NCI-H526 (cell line): Measurements from ENCODE around the gene RALA.
"Not testable (repeated sequence)": the region's sequence is repeated elsewhere in the genome, so short reads cannot be mapped to it uniquely, and the experiment has no call there.

ENCODE experiments used
- DNase-seq, 2 experiments: peaks; one replicate each; lab custom pipeline; 2025; lab: John Stamatoyannopoulos, UW

The RALA gene

DNA sequence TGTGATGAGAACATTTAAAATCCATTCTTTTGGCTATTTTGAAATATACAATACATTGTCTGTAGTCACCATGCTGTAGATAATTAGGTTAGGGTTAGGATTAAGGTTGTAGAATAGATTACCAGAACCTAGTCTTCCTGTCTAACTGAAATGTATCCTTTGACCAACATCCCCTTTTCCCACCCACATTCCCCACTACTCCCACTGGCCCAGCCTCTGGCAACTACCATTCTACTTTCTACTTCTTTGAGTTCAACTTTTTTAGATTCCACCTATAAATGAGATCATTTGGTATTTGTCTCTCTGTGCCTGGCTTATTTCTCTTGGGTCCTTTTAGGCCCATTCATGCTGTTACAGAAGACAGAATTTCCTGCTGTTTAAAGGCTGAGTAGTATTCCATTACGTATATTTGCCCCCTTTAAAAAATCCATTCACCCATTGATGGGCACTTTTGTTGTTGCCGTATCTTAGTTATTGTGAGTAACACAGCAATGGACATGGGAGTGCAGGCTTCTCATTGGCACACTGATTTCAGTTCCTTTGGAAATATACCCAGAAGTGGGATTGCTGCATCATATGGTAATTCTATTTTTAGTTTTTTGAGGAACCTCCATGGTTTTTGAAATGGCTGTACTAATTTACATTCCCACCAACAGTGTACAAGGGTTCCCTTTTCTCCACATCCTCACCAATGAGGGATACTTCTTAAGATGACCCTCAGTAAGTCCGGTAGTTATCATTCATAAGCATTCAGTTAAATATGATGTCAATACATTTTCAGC is 104.0 kb downstream of the RALA start:
- DNase-seq: no peak

DNA sequence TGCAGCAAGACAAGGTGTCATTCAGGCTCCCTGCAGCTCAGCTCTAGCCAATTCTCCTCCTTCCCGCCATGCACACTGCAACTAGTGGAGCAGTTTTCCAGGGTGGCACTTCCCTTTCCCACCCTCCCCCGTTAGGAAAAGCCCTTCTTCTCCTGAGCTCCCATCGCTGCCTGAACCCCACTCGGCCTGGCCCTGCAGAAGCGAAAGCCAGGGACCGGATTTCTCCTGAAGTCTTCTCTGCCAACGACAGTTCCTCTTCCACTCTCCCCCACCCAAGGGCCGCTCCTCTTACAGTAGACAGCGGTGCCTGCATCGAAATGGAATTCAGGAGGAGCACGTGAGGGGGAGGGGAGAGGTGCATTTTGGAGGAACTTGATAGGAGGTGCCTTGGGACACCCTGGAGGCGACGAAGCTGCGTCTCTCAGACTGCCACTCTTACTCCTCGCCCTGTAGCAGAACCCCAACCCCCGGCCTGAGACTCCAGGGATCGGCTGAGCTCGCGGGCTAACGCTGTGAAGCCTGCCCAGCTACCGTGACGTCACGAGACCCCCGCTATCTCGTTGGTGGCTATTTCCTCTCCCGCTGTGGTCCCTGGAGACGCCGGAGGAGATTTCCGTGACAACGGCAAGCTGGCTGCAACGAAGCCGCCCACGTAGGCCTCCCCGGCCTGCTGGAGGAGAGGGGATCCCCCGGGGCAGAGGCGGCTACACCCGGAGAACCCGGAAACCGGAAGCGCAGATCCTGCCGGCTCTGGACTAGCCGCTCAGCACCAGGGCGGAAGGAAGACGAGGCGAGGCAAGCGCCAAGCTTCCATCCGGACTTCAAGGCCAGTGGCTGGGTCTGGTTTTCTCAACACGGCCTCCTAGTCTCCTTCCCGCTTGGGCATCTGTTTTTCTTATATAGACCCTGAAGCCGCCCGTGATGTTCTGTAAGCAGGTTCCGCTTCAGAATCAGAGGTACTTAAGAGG is 109.7 kb downstream of the RALA start:
- peak; percentile 90 to 95 for DNase-seq

DNA sequence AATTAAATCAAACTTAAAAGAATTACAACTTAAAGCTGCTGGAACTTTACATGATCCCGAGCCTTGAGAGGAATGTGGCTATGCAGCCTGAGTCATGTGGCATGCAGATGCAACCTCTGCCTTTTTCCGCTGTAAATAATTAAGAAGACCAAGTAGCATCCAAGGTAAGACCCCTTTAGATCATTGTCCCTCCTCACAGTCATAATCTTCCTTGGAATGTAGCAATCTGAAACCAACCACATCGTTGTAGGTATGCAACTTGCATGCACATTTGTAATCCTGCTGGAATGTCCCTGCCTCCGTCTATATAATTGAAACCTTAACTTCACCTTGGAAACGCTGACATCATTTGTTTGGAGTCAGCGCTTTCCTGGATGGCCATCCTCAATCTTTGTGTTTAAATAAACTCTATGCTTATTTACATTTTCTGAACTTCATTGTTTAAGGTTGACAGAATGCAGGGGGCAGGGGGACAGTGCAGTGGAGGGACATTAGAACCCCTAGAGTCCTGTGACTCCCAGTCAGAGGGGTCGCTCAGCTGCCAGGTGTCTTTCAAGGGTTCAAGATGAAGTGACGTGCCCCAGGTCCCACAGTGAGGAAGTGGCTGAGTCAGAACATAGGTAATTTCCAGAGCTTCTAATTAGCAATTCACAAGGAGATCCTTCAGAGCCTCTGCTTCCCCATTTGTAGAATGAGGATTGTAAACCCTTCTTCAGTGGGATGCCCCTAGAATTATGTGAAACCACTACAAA is 110.7 kb downstream of the RALA start:
- DNase-seq: no peak

DNA sequence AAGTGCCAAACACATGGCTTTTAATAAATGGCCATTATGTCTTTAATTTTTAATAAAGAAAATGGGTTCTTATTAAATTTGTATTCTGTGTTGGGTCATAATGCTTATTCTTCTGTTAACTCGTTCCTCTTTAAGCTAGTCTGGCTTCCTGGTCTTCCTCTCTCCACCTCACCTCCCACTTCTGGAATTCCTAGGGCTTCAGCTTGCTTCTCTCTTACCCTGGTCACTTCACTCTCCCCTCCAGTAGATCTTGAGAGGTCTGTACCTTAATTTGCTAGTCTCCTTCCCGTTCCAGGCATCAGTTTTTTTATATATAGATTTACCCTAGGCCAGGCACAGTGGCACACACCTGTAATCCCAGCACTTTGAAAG is 111.2 kb downstream of the RALA start:
- DNase-seq: no peak

DNA sequence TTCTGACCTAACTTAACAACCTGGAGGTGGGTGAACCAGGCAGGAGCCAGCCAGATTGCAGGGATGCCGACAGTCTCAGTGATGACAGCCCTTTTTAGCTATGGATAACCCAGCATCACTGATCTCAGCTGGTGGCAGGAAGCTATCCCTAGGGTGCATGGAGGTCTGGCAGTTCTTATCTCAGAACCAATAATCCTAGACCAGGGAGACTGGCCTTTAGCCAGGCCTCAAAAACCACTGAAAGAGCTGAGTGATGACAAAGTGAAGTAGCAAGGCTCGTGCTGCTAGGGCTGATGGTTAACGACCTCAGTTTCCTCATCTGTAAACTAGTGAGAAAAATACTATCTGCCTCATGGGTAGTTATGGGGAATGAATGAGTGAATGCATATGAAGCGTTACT is 112.5 kb downstream of the RALA start:
- DNase-seq: no peak

DNA sequence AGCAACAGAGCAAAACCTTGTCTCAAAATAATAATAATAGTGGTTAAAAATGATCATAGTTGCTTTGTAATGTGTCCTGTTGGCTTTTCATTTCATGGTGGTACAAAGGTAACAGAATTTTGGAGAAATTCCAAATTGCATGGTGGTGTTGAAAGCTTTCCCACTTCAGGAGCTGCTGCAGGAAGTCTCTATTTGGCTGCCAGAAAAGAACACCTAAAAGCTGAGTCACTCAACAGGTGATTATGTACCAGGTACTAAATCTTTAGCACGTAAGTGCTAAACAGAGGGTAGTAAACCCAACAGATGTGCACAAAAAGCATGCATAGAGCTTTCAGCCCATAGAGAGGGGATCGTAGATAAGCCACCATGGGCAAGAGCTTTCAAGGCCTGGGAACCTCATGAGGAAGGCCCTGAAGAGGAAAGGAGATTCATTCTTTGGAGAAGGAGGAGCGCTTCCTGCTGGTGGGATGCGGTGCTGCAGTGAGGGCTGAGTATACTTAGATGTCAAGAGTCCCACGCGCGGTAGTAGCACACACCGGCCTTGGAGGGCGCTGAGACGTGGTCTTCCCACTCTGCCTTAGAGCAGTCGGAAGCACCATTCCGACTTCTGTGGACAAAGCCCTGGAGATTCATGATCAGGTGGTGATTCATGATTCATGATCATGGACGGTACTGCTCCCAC is 118.7 kb downstream of the RALA start:
- DNase-seq: peak; percentile 9 to 44

DNA sequence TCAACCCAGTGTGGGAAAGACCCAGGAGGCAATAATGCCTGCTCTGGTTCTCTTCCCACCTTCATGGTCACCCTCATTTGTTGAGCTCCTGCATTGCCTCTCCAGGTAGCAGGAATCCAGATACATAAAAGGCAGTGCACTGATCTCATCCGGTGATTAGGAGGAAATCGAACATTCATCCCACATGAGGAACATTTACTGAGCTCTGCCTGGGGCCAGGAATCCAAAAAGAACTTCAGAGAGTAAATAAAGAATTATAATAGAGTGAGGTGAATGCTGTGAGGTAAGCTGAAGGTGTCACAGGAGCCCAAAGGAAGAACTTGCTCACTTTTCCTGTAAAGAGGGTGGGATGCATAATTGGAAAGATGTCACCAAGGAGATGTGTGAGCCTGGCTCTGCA is 121.2 kb downstream of the RALA start:
- DNase-seq: no peak

DNA sequence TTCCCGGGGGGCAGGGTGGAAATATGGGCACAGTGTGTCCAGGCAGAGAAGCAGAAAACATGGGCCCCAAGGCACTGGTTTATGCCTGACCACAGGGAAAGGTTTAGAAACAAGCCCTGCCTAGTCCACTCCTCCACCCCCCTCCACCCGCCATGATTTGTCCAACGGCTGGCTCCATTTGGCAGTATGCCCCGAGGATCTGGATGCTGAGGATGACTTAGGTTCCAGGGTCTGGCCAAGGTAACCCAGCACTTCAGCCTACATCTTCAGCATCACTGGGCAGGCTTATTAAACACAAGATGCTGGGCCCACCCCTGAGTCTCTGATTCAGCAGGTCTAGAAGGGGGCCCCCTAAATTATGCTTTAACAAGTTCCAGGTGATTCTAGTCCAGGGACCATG is 121.9 kb downstream of the RALA start:
- no peak for DNase-seq

DNA sequence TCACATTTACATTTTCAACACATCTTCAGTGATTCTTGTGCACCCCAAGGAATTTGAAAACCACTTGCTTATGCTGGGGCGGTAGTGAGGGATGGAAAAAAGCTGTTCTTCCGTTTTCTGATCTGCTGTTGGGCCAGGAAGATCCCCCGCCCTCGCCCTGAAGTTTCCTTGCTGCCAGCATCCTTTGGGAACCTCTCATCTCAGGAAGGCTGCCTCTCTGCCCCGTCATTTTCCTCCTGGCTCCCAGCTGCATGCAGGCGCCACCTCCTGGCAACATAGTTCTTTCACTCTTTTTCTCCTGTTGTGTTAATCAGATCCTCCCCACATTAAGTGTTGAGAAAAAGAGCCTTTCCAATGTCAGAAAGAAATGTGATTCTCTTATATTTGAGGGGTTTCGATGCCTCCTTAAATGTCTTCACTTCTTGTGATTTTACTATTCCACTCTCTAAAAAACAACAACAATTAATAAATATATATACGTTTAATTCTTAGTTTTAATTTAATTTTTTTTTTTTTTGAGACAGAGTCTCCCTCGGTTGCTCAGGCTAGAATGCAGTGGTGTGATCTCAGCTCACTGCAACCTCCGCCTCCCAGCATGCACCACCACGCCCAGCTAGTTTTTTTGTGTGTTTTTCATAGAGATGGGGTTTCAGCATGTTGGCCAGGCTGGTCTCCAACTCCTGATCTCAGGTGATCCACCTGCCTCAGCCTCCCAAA is 122.9 kb downstream of the RALA start:
- DNase-seq: peak; percentile 64 to 80

DNA sequence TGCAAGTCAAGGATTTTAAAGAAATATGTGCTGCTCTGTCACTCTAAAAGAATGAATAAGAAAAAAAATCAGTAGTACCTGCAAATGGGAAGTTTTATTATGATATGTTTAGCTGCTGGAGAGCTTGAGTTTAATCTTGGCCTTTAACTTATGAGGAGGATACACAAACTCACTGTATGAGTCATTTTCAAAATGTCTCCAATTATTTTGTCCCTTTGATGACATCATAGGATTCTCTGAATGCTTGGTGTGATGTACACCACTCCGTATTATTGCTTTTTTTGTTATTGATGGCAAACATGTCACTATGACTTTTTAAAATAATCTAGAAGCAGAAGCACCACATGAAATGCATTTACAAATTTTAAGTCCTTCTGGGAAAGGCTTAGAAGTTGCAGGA is 125.8 kb downstream of the RALA start:
- no peak for DNase-seq

DNA sequence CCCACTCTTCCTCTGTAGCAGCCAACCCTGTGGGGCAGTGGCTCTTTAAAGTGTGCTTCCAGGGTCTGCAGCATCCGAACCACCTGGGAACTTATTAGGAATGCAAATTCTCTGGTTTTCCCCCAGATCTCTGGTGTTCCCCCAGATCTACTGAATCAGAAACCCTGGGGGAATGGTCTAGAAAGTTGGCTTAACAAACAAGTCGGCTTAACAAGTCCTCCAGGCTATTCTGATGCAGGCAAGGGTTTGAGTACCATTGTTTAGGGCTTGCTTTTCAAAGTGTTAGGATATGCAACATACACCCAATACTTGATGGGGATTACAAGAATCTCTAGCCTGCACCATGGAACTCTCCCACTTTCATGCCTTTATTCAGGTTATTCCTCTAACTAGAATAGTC is 126.3 kb downstream of the RALA start:
- DNase-seq: no peak

DNA sequence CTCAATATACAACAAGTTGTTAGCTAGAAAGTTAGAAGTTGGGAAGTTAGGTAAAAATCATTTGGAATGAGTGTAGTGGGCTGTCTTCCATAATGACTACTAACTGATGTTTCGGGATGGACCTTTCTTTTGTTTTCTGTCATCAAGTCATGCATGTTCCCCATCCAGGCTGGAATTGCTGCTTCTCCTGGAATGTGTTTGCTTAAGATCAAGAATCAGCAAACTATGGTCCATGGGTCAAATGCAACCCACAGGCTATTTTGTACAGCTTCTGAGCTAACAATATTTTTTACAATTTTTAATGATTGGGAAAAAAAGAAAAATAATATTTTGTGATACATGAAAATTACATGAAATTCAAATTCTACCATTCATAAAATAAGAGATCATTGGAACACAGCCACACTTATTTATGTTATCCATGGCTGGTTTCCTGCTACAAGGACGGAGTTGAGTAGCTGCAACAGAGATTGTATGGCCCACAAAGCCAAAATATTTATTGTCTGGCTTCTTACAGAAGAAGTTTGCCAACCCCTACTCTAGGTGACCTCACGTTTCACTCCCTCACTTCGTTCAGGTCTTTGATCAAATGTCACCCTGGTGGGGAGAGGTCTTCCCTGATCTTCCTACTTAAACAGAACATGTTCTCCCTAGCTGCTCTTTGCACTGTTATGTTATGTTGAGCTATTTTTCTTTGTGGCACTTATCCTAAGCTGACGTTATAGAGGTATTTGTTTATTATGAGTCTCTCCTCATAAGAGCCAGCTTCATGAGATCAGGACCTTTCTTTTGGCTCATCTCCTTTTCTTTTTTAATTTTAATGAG is 127.1 kb downstream of the RALA start:
- no peak for DNase-seq

DNA sequence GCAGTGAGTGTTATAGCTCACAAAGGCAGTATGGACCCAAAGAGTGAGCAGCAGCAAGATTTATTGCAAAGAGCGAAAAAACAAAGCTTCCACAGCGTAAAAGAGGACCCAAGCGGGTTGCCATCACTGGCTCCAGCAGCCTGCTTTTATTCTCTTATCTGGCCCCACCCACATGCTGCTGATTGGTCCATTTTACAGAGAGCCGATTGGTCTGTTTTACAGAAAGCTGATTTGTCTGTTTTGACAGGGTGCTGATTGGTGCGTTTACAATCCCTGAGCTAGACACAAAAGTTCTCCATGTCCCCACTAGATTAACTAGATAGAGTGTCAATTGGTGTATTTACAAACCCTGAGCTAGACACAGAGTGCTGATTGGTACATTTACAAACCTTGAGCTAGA is 129.9 kb downstream of the RALA start:
- not testable (repeated sequence) for DNase-seq

DNA sequence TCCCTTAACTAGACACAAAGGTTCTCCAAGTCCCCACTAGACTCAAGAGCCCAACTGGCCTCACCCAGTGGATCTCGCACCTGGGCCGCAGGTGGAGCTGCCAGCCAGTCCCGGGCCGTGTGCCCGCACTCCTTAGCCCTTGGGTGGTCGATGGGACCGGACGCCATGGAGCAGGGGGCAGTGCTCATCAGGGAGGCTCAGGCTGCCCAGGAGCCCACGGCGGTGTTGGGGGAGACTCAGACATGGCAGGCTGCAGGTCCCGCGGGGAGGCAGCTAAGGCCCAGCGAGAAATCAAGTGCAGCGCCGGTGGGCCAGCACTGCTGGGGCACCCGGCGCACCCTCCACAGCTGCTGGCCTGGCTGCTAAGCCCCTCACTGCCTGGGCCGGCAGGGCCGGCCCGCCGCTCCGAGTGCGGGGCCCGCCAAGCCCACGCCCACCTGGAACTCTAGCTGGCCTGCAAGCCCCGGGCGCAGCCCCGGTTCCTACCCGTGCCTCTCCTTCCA is 130.5 kb downstream of the RALA start:
- no peak for DNase-seq

DNA sequence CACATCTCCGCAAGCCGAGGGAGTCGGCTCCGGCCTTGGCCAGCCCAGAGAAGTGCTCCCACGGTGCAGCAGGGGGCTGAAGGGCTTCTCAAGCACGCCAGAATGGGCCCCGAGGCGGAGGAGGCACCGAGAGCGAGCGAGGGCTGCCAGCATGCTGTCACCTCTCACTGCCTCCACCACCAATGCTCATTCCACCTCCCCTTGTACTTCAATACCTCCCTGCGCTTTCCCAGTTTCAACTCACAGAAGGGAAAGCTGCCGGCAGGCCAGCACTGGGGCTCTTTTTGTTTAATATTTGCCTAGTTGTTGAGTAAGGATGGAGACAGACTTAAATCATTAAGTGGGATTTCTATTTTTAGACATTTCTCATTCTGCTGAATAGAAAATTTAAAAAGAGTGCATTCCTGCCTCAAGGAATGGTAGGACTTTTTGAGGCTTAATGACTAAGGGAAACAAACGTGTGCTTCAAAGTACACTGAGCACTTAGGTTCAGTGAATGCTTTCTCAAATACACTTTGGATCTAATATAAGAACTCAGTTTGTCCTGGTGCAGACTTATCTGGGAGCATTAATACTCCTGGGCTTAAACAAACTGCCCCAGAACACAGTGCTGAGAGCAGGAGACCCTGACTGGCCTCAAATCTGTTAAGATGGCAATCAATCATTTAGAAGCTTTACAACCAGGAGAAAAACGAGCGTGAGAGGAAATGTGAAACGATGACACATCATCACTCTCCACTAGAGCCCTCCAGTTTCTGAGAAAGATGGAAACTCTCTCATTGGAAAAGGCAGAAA is 131.2 kb downstream of the RALA start:
- DNase-seq: no peak

DNA sequence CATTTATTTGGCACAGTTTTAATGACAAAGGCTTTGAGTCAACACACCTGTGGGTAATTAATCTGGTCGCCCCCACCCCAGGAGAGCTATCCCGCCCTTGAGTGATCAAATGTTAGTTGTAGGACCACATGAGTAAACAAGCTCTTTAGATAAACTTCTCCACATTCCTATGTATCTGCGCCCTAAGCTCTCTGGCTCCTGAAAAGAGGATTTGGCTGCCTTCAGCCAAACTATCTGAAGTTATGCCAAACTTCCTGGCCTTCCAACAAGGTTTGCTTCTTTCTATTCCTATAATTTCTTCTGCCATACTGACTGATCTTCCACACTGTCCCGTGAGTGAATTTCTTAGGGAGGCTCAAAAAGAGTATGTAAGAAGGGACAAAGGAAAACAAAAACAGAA is 134.2 kb downstream of the RALA start:
- DNase-seq: no peak
